Bronchial smooth muscle cell (primary cell): ENCODE data around the gene TLDC2. TPM values are rescaled to one million over a fixed set of nuclear protein-coding genes. Genes with fewer than 3 reads are reported as not detected.

ENCODE experiments used
- total RNA-seq: library from RNA; depleted of rRNA; stranded (reverse); fragments of >200 nt; gene quantifications from 2 replicates; pipeline ENCODE4 v1.2.1, GENCODE V29; 2014

Gene TLDC2
- 0.09 and 0.32 TPM in 2 replicates for total RNA-seq

DNA sequence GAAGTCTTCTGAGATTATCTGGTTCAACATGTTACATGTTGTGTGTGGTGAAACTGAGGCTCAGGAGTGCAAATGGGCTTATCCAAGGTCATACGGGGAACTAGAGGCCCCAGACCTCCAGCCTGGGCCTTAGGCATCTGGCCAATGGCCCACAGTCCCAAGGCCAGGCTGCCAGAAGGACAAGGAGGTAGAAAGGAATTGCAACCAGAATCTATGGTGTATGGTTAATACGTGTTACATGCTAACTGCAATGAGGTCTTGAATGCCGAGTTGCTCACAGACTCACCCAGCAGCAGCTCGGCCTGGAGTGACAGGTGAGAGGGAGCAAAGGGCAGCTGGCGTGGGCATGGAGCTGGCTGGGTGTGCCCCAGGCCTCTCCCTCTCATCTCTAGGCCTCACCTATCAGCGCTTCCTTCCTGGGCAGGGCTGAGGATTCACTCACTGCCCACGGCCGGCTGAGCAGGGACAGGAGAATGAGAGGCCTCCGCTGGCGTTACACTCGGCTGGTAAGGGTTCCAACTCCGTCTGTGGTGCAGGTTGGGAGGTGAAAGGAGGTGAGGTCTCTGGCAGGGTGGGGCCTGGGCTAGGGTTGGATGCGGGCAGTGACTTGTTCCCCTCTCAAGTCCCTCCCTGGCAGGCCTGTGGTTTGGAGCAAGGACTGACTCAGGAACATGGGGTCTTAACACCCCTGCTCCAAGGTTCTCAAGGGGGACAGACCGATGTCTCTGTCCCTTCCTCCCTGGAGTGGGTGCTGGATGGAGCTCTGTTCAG lies at the start of gene TLDC2:
Gene TLDC2, plus strand, starts transcription at position 437 of the 771 bp plus-strand sequence. Its CDS starts 37 bp downstream, at position 474.

Other genes with a start within 250 kb of the TLDC2 start
- gene SLA2, start 229.9 kb upstream of the TLDC2 start, total RNA-seq: not detected in 2 replicates
- 24.3 and 27.9 TPM in 2 replicates for gene NDRG3, start 130.0 kb upstream of the TLDC2 start, total RNA-seq
- 5.7 and 5.8 TPM in 2 replicates for gene DSN1, start 102.4 kb upstream of the TLDC2 start, total RNA-seq
- gene SAMHD1, start 75.6 kb downstream of the TLDC2 start, total RNA-seq: 29.6 and 29.8 TPM in 2 replicates
- 4.1 and 8.3 TPM in 2 replicates for gene RBL1, start 219.9 kb downstream of the TLDC2 start, total RNA-seq